BE2C (cell line): ENCODE results near the gene RNF141.

Experiments
- DNase-seq: peaks from one replicate; pipeline ENCODE4 v3.0.0-alpha.2; 2020
- H3K27me3 ChIP-seq: fragments of 250-450 bp; sonication (Bioruptor Pico); 2 replicates; pipeline ENCODE4 v1.5.1; 2020; ENCODE audit warnings: mild to moderate bottlenecking
- H3K36me3 ChIP-seq: fragments of 250-450 bp; sonication (Bioruptor Pico); 2 replicates; pipeline ENCODE4 v1.5.1; 2020; ENCODE audit warnings: mild to moderate bottlenecking
- H3K4me1 ChIP-seq: fragments of 250-450 bp; sonication (Bioruptor Pico); 2 replicates; pipeline ENCODE4 v1.5.1; 2020
- H3K4me3 ChIP-seq: 2 replicates; pipeline ENCODE4 v1.5.1; 2011; ENCODE audit warnings: low read depth, low read length
- H3K9me3 ChIP-seq: fragments of 250-450 bp; sonication (Bioruptor Pico); 2 replicates; pipeline ENCODE4 v1.5.1; 2020
- CTCF ChIP-seq: IDR thresholded peaks from 2 replicates; pipeline ENCODE4 v1.5.1; 2012; ENCODE audit warnings: mild to moderate bottlenecking, low read depth, low read length

Gene RNF141

GRCh38 chr11:10515418-10515817, 25.6 kb downstream of the RNF141 start:
- no peaks in the 10 kb centered on the region for H3K36me3 ChIP-seq
- no peak overlapping the region for H3K4me3 ChIP-seq
- H3K27me3 ChIP-seq, result no peaks in the 10 kb centered on the region
- no peak for DNase-seq
- H3K9me3 ChIP-seq, result no peaks in the 10 kb centered on the region
- H3K4me1 ChIP-seq, result no peaks in the 10 kb centered on the region
- TF ChIP-seq CTCF, result no peak

DNA sequence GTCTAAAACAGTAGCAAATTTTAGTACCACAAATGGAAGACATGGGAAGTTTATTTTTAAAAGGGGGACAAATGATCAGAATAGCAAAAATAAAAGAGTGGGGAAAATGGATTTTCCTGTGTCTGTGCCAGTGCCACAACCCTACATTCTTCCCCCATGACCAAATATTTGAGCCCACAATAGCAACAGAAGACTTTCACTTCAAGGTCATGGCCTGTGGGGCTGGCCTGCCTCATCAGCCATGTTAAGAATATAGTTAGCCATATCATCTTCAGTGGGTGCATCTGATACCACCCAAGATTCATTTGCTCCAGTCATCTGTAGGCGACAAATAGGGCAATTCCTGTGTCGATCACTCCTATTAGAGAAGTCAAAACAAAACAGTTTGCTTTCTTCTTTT, 26.3 kb downstream of the RNF141 start:
- no peak for TF ChIP-seq CTCF
- no peak overlapping the region for H3K4me3 ChIP-seq
- no peak for DNase-seq
- no peaks in the 10 kb centered on the region for H3K27me3 ChIP-seq
- H3K36me3 ChIP-seq, result no peaks in the 10 kb centered on the region
- no peaks in the 10 kb centered on the region for H3K4me1 ChIP-seq
- no peaks in the 10 kb centered on the region for H3K9me3 ChIP-seq

GRCh38 chr11:10514202-10514601, 26.8 kb downstream of the RNF141 start:
- no peaks in the 10 kb centered on the region for H3K9me3 ChIP-seq
- TF ChIP-seq CTCF, result no peak
- H3K36me3 ChIP-seq, result no peaks in the 10 kb centered on the region
- no peaks in the 10 kb centered on the region for H3K4me1 ChIP-seq
- no peak for DNase-seq
- H3K4me3 ChIP-seq, result no peak overlapping the region
- no peaks in the 10 kb centered on the region for H3K27me3 ChIP-seq

DNA sequence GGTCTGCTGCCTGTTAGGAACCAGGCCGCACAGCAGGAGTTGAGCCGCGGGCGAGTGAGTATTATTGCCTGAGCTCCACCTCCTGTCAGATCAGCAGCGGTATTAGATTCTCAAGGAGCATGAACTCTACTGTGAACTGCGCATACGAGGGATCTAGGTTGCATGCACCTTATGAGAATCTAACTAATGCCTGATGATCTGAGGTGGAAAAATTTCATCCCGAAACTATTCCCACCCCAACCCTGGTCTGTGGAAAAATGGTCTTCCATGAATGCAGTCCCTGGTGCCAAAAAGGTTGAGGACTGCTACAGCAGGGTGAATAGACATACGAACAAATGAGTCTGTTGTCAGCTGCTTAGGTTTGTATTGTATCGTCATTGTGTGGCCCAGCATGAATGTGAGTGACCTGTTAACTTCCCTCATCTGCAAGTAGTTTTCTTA, 29.8 kb downstream of the RNF141 start:
- Histone ChIP-seq H3K4me1 (no peaks in the 10 kb centered on the region), H3K36me3 (no peaks in the 10 kb centered on the region), H3K27me3 (no peaks in the 10 kb centered on the region), H3K9me3 (no peaks in the 10 kb centered on the region), H3K4me3 (no peak overlapping the region)
- TF ChIP-seq CTCF, result no peak
- no peak for DNase-seq

- H3K27me3 ChIP-seq, result no peaks in the 10 kb centered on the region
- H3K4me3 ChIP-seq, result no peak overlapping the region
- no peaks in the 10 kb centered on the region for H3K9me3 ChIP-seq
- H3K36me3 ChIP-seq, result no peaks in the 10 kb centered on the region
- no peak for TF ChIP-seq CTCF
- no peak for DNase-seq
- H3K4me1 ChIP-seq, result no peaks in the 10 kb centered on the region
Observed at GRCh38 chr11:10506008-10506370, 35.0 kb downstream of the RNF141 start.

- H3K36me3 ChIP-seq, result no peaks in the 10 kb centered on the region
- no peak overlapping the region for H3K4me3 ChIP-seq
- no peaks in the 10 kb centered on the region for H3K27me3 ChIP-seq
- DNase-seq, result no peak
- no peak for TF ChIP-seq CTCF
- H3K4me1 ChIP-seq, result no peaks in the 10 kb centered on the region
- no peaks in the 10 kb centered on the region for H3K9me3 ChIP-seq
Observed at GRCh38 chr11:10505278-10506007, 35.5 kb downstream of the RNF141 start.
